ENCODE results near the gene TSPO2. TPM values are rescaled to one million over a fixed set of nuclear protein-coding genes. Genes with fewer than 3 reads are reported as not detected.

Gene TSPO2
- total and polyA plus RNA-seq, 2 of the 8 experiments (the other 6 are each of a cell fraction or from before 2014, with no cell fraction given), result not detected

DNA sequence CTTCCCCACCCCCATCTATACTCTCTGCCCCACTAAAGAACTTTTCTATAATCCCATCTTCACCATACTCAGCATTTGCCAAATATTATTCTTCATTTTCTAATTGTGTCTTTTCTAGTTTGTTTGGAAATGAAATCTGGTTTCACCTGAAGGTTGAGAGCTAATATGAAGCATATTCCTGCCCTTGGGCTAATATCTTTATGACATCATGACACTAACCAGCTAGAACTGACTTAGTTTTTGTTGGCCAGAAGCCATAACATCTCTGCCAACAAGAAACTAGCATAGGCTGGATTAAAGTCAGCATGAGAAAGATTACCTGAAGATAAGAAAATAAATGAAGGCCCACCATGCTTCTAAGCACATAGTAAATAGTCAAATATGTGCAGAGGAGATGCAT is 20.0 kb upstream of the TSPO2 start:
- H2BK5ac ChIP-seq (ENCODE audit: low read depth, low read length), result no peak overlapping the region
- H3K14ac ChIP-seq (ENCODE audit: insufficient read length), result no peak overlapping the region
- H3K27ac ChIP-seq (ENCODE audit: low read depth, low read length), result no peak overlapping the region
- CTCF ChIA-PET (ENCODE audit: partially characterized antibody), result interaction anchor here (0.9 to 11.8 kb wide), 8 partner anchors 9 to 169 kb away, joined by 3 to 199 read pairs (median 4); no protein-coding TSS in a partner anchor
- H2BK120ac ChIP-seq (replicated peaks; ENCODE audit: low read depth, low read length), result no peak overlapping the region
- no peak overlapping the region for H4K91ac ChIP-seq (replicated peaks; ENCODE audit: insufficient read length, low read length)
- H3K56ac ChIP-seq (replicated peaks; ENCODE audit: insufficient read length, low read depth, low read length), result no peak overlapping the region
- H2AFZ ChIP-seq (ENCODE audit: low read length), result no peak overlapping the region
- H3K36me3 ChIP-seq (ENCODE audit: control insufficient read depth in 2 of 4, insufficient read depth in 4 of 4, low read length in 3 of 4), result no peaks in the 10 kb centered on the region
- no peak overlapping the region for H3K9ac ChIP-seq (replicated peaks in 1 of 4; ENCODE audit: extremely low read depth in 1 of 4, low read depth in 3 of 4, low read length in 3 of 4)
- no peak overlapping the region for H4K8ac ChIP-seq (ENCODE audit: extremely low read depth, insufficient read depth, low read length)
- H3K4ac ChIP-seq (replicated peaks; ENCODE audit: insufficient read length, low read depth, low read length), result no peak overlapping the region
- H4K20me1 ChIP-seq (replicated peaks in 1 of 2; ENCODE audit: control insufficient read depth in 1 of 2, insufficient read depth in 2 of 2, low read length in 2 of 2), result no peaks in the 10 kb centered on the region
- no peak overlapping the region for H2AK5ac ChIP-seq (ENCODE audit: low read depth, low read length)
- POLR2A ChIA-PET (ENCODE audit: partially characterized antibody), result no interaction called here
- no peaks in the 10 kb centered on the region; a peak in 2 of 7 replicates for H3K4me1 ChIP-seq (replicated peaks in 1 of 4; ENCODE audit: control insufficient read depth in 3 of 4, insufficient read depth in 4 of 4, low read length in 3 of 4)
- peaks cover 3% of the 10 kb centered on the region for H3K23me2 ChIP-seq (ENCODE audit: low read depth, low read length)
- no peaks in the 10 kb centered on the region for H3K27me3 ChIP-seq (replicated peaks in 1 of 4; ENCODE audit: control insufficient read depth in 3 of 4, extremely low read depth in 1 of 4, insufficient read depth in 3 of 4, low read length in 3 of 4)
- no peaks in the 10 kb centered on the region for H3K9me3 ChIP-seq (ENCODE audit: insufficient read depth in 2 of 2, low read depth in 1 of 2, low read length in 1 of 2)
- H2BK12ac ChIP-seq (ENCODE audit: low read depth, low read length), result no peak overlapping the region
- no peak for DNase-seq (ENCODE audit: low read depth in 1 of 2, low spot score in 2 of 2)
- no peak for FAIRE-seq
- no peaks in the 10 kb centered on the region for H3K79me2 ChIP-seq (ENCODE audit: control insufficient read depth in 1 of 2, insufficient read depth in 2 of 2, low read length in 2 of 2)
- H2BK15ac ChIP-seq (ENCODE audit: low read length), result no peak overlapping the region
- no peak overlapping the region for H2BK20ac ChIP-seq (ENCODE audit: low read length)
- H3K4me2 ChIP-seq (ENCODE audit: insufficient read depth in 1 of 2, low read depth in 2 of 2, low read length in 2 of 2), result no peak overlapping the region
- H4K5ac ChIP-seq (ENCODE audit: insufficient read length, low read depth, low read length), result no peak overlapping the region
- H3K18ac ChIP-seq (ENCODE audit: extremely low read depth, low read length), result no peak overlapping the region
- H3K23ac ChIP-seq (ENCODE audit: insufficient read length), result no peak overlapping the region
- no peak overlapping the region for H3K4me3 ChIP-seq (ENCODE audit: extremely low read depth in 1 of 4, insufficient read depth in 2 of 4, low read depth in 3 of 4, low read length in 4 of 4)
- no peaks in the 10 kb centered on the region for H3K79me1 ChIP-seq (ENCODE audit: low read depth, low read length)
- TF ChIP-seq HDAC6 (IDR thresholded peaks at IDR 0.05; ENCODE audit: low read depth, low read length) (no peak), CHD1 (IDR thresholded peaks at IDR 0.05; ENCODE audit: low read depth, low read length) (no peak)

Measured in H1 (cell line).